HepG2 (cell line): ENCODE data around the gene FGFR4. TPM values are rescaled to one million over a fixed set of nuclear protein-coding genes. Genes with fewer than 3 reads are reported as not detected.

Source experiments
- ATAC-seq: fragments of 200-7000 bp; cut with Tn5 transposase; 3 replicates; pipeline ENCODE4 v1.9.1; 2020; ENCODE audit warnings: mild to moderate bottlenecking, moderate library complexity
- BruUV-seq: library from RNA; stranded (reverse); fragments of 400-500 nt; replicated peaks from 2 replicates; lab custom pipeline; 2021; lab: Mats Ljungman, UMichigan
- CTCF ChIA-PET: fragments of 300-600 bp; formaldehyde crosslinking; extraction: SDS; loops from one replicate; lab custom pipeline; 2021; ENCODE audit warnings: low total read pairs, inconsistent platforms, low intra/inter-chr PET ratio; lab: Yijun Ruan, JAX
- POLR2A ChIA-PET: fragments of 350-600 bp; sonication (Branson Sonifier 250); formaldehyde crosslinking; loops from one replicate; lab custom pipeline; 2020; ENCODE audit warnings: antibody characterized with exemption, inconsistent platforms; lab: Yijun Ruan, JAX
- DNase-seq: peaks from one replicate; pipeline ENCODE4 v3.0.0-alpha.2; 2015; ENCODE audit warnings: low spot score
- FAIRE-seq: peaks from 3 replicates; lab custom pipeline; 2011; peaks lifted over from hg19 to GRCh38; lab: Jason Lieb, UNC
- H2AFZ ChIP-seq: one replicate; pipeline ENCODE4 v1.6.1; 2011; ENCODE audit warnings: low read length, inconsistent platforms
- H3K27ac ChIP-seq: fragments of 300-600 bp; 3 replicates; pipeline ENCODE4 v1.8.0; 2011; ENCODE audit warnings: mixed run types, mild to moderate bottlenecking, mixed read lengths, low read length, inconsistent platforms; ENCODE audit not compliant: insufficient read depth; ENCODE audit errors: extremely low read length
- H3K27me3 ChIP-seq, 2 experiments: fragments of 200-600 bp in 1 of 2; 2 replicates in 1 of 2; 3 replicates in 1 of 2; pipeline versions ENCODE4 v1.6.0 to v1.8.0; 2011; ENCODE audit warnings: low read length in 2 of 2, mild to moderate bottlenecking in 2 of 2, moderate library complexity in 2 of 2, inconsistent platforms in 1 of 2; ENCODE audit not compliant: insufficient read depth in 2 of 2, control insufficient read depth in 1 of 2
- H3K36me3 ChIP-seq, 2 experiments: fragments of 200-600 bp in 1 of 2; replicated peaks in 1 of 2; 2 replicates in 1 of 2; 3 replicates in 1 of 2; pipeline versions ENCODE4 v1.5.1 to v1.8.0; 2011; ENCODE audit warnings: low read length in 2 of 2, inconsistent platforms in 1 of 2; ENCODE audit not compliant: insufficient read depth in 2 of 2, control insufficient read depth in 1 of 2
- H3K4me1 ChIP-seq: 2 replicates; pipeline ENCODE4 v1.5.1; 2012; ENCODE audit warnings: low read length, inconsistent platforms; ENCODE audit not compliant: insufficient read depth
- H3K4me2 ChIP-seq: 2 replicates; pipeline ENCODE4 v1.6.0; 2011; ENCODE audit warnings: low read depth, low read length, inconsistent platforms
- H3K4me3 ChIP-seq, 3 experiments: fragments of 200-600 bp in 1 of 3; sonication (generic), shearing (Covaris generic) in 1 of 3; replicated peaks in 1 of 3; 2 replicates each; pipeline ENCODE4 v1.5.1; 2011 to 2016; ENCODE audit warnings: low read length in 3 of 3, inconsistent platforms in 2 of 3, low read depth in 2 of 3, mild to moderate bottlenecking in 2 of 3, control low read depth in 1 of 3, mixed read lengths in 1 of 3; ENCODE audit not compliant: insufficient read depth in 1 of 3
- H3K79me2 ChIP-seq: one replicate; pipeline ENCODE4 v1.6.1; 2011; ENCODE audit warnings: low read length, inconsistent platforms; ENCODE audit not compliant: insufficient read depth
- H3K9ac ChIP-seq: 2 replicates; pipeline ENCODE4 v1.6.0; 2011; ENCODE audit warnings: mild to moderate bottlenecking, low read depth, low read length, inconsistent platforms; ENCODE audit not compliant: insufficient read depth
- H3K9me3 ChIP-seq: 2 replicates; pipeline ENCODE4 v1.5.1; 2012; ENCODE audit warnings: mild to moderate bottlenecking, low read length
- H4K20me1 ChIP-seq: 2 replicates; pipeline ENCODE4 v1.6.0; 2011; ENCODE audit warnings: inconsistent platforms, mild to moderate bottlenecking, low read length, moderate library complexity; ENCODE audit not compliant: insufficient read depth
- ATF7-NPFF ChIP-seq: sonication (generic); formaldehyde crosslinking; IDR thresholded peaks from 2 replicates; pipeline ENCODE4 v1.8.1; 2023; ENCODE audit warnings: mild to moderate bottlenecking, low read depth, missing genetic modification reagents, moderate library complexity
- ESRRA ChIP-seq: sonication (generic); formaldehyde crosslinking; IDR thresholded peaks from 2 replicates; pipeline ENCODE4 v1.5.1; 2020; ENCODE audit warnings: mild to moderate bottlenecking, low read depth, missing genetic modification reagents
- ETV6 ChIP-seq: sonication (generic); formaldehyde crosslinking; conservative IDR thresholded peaks from 2 replicates; pipeline ENCODE4 v1.4.0; 2020; ENCODE audit warnings: missing genetic modification reagents
- FOSL2 ChIP-seq: sonication (generic); formaldehyde crosslinking; IDR thresholded peaks from 2 replicates; pipeline ENCODE4 v1.4.0; 2020; ENCODE audit warnings: missing genetic modification reagents
- MAZ ChIP-seq, 2 experiments: sonication (generic) in 1 of 2; formaldehyde crosslinking in 1 of 2; IDR thresholded peaks; 2 replicates each; pipeline versions ENCODE4 v1.5.0 to v1.6.1; 2012 to 2020; ENCODE audit warnings: low read depth in 2 of 2, mild to moderate bottlenecking in 2 of 2, borderline replicate concordance in 1 of 2, improper control_type of control experiment in 1 of 2, low read length in 1 of 2, missing genetic modification reagents in 1 of 2, moderate library complexity in 1 of 2
- NCOA2 ChIP-seq: sonication (generic); formaldehyde crosslinking; IDR thresholded peaks from 2 replicates; pipeline ENCODE4 v1.8.0; 2022; ENCODE audit warnings: inconsistent platforms
- NFE2L1 ChIP-seq: sonication (generic); formaldehyde crosslinking; IDR thresholded peaks from 2 replicates; pipeline ENCODE4 v1.4.0; 2020; ENCODE audit warnings: missing genetic modification reagents, mild to moderate bottlenecking, borderline replicate concordance
- NR2F6 ChIP-seq, 2 experiments: IDR thresholded peaks; 2 replicates each; pipeline ENCODE4 v1.6.1; 2016; ENCODE audit warnings: antibody characterized with exemption in 1 of 2, mild to moderate bottlenecking in 1 of 2
- PRMT3 ChIP-seq: sonication (generic); formaldehyde crosslinking; IDR thresholded peaks from 2 replicates; pipeline ENCODE4 v1.8.1; 2022; ENCODE audit warnings: low read depth, mild to moderate bottlenecking, moderate library complexity, missing genetic modification reagents, borderline replicate concordance
- SOX6 ChIP-seq, 2 experiments: fragments of 450-650 bp in 1 of 2; sonication (generic) in 1 of 2; formaldehyde crosslinking in 1 of 2; IDR thresholded peaks; 2 replicates each; pipeline versions ENCODE4 v1.4.0 to v1.6.1; 2017 to 2020; ENCODE audit warnings: antibody characterized with exemption in 1 of 2, mild to moderate bottlenecking in 1 of 2, missing genetic modification reagents in 1 of 2
- SPEN ChIP-seq: sonication (generic); formaldehyde crosslinking; IDR thresholded peaks from 2 replicates; pipeline ENCODE4 v1.5.1; 2020; ENCODE audit warnings: low read depth, mild to moderate bottlenecking, missing genetic modification reagents
- TBX2 ChIP-seq: sonication (generic); formaldehyde crosslinking; IDR thresholded peaks from 2 replicates; pipeline ENCODE4 v1.5.0; 2020; ENCODE audit warnings: missing genetic modification reagents, mild to moderate bottlenecking, borderline replicate concordance
- TEAD2 ChIP-seq: sonication (generic); formaldehyde crosslinking; IDR thresholded peaks from 2 replicates; pipeline ENCODE4 v1.9.0; 2021; ENCODE audit warnings: missing genetic modification reagents
- TFE3 ChIP-seq: IDR thresholded peaks from 2 replicates; pipeline ENCODE4 v1.6.1; 2016
- TGIF2 ChIP-seq: IDR thresholded peaks from 2 replicates; pipeline ENCODE4 v1.6.1; 2016; ENCODE audit warnings: control low read depth, missing compliant biosample characterization
- ZNF281 ChIP-seq: sonication (generic); formaldehyde crosslinking; IDR thresholded peaks from 2 replicates; pipeline ENCODE4 v1.4.0; 2020; ENCODE audit warnings: missing genetic modification reagents, borderline replicate concordance
- ZNF33B ChIP-seq: sonication (generic); formaldehyde crosslinking; IDR thresholded peaks from 2 replicates; pipeline ENCODE4 v1.5.1; 2020; ENCODE audit warnings: mild to moderate bottlenecking, missing genetic modification reagents
- ZNF619 ChIP-seq: sonication (generic); formaldehyde crosslinking; IDR thresholded peaks from 2 replicates; pipeline ENCODE4 v1.4.0; 2020; ENCODE audit warnings: mild to moderate bottlenecking, missing genetic modification reagents
- WGBS: methylation state at CpG from one replicate; pipeline ENCODE4 v1.1.6; 2017; ENCODE audit warnings: low lambda C conversion rate; 5-methylcytosine and 5-hydroxymethylcytosine counted together
- in situ Hi-C: cut with HindIII; loops from 2 replicates; pipeline ENCODE4 v1.10.0; 2017; ENCODE audit warnings: low pct_unique_long_range_greater_than_20kb; ENCODE audit not compliant: extremely low pct_ligation_motif_present
- intact Hi-C: fragments of 100-400 bp; cut with micrococcal nuclease; formaldehyde crosslinking; loops from one replicate; pipeline ENCODE4 v1.10.0; 2022; ENCODE audit not compliant: unreplicated experiment
- polyA plus RNA-seq, 8 experiments: library from polyadenylated mRNA; depleted of rRNA in 3 of 8; stranded (reverse) in 7 of 8; unstranded in 1 of 8; fragments of >200 nt; fragmentation: Illumina TruSeq in 4 of 8; extraction: Trizol in 4 of 8; gene quantifications; 2 replicates each; pipeline versions ENCODE4 v1.2.1 to v1.2.3, GENCODE V29; 2011 to 2016; ENCODE audit warnings: low read depth in 4 of 8, missing spikeins in 1 of 8, mixed read lengths in 1 of 8; ENCODE audit not compliant: insufficient read depth in 1 of 8
- total RNA-seq, 5 experiments: library from RNA; depleted of rRNA; stranded (reverse); fragments of >200 nt; fragmentation: Illumina TruSeq; extraction: Trizol; gene quantifications; 2 replicates each; pipeline ENCODE4 v1.2.3, GENCODE V29; 2016; ENCODE audit warnings: low read depth in 1 of 5

FGFR4 gene
- total and polyA plus RNA-seq, 2 of the 13 experiments (the other 11 are each of a cell fraction or from before 2014, with no cell fraction given) = 129 to 219 TPM

GRCh38 chr5:177097016-177097985 is 10.6 kb downstream of the FGFR4 start (continued):
- TF ChIP-seq SOX6 (IDR thresholded peaks at IDR 0.05) = no peak
- peak; percentile 49; the same call in 1 of the 2 replicates for TF ChIP-seq SOX6 (CRISPR knock-in tag; IDR thresholded peaks at IDR 0.05)
- TF ChIP-seq ETV6 = no peak
- TF ChIP-seq ESRRA (CRISPR knock-in tag) = peak; percentile 94
- peak; percentile 16; the same call in 1 of the 2 replicates for TF ChIP-seq ATF7-NPFF (CRISPR knock-in tag)
- TF ChIP-seq NCOA2 (CRISPR knock-in tag) = peak; percentile 41; the same call in 1 of the 2 replicates

- H3K27ac ChIP-seq = peak overlapping the region; percentile 54
- DNase-seq = no peak
- ChIA-PET CTCF (no interaction called here), POLR2A (interaction anchor here (1.1 to 6.0 kb wide), 5 partner anchors 10 to 26 kb away, joined by 4 to 231 read pairs (median 6); partner anchors contain the start of gene FGFR4)
- H4K20me1 ChIP-seq = peaks cover 5% of the 10 kb centered on the region
- no peak overlapping the region for H3K9ac ChIP-seq
- BruUV-seq = no TSS peak
- H3K9me3 ChIP-seq = no peaks in the 10 kb centered on the region
- WGBS = 94% methylated on average over 2 of the region's 6 CpGs
- FAIRE-seq = no peak
- no peak overlapping the region for H3K4me3 ChIP-seq
- H3K36me3 ChIP-seq = peaks cover 8 to 24% of the 10 kb centered on the region in 2 experiments; a peak in 4 of 5 replicates
- H3K79me2 ChIP-seq = no peaks in the 10 kb centered on the region
- no peak overlapping the region for H2AFZ ChIP-seq
- peak; percentile 4 for ATAC-seq
- in situ Hi-C loops = no loop called here
- H3K27me3 ChIP-seq = no peaks in the 10 kb centered on the region
- intact Hi-C loops = no loop called here
- no peak overlapping the region for H3K4me2 ChIP-seq
- peaks cover 95% of the 10 kb centered on the region for H3K4me1 ChIP-seq
- TF ChIP-seq MAZ (IDR thresholded peaks at IDR 0.05; ENCODE audit: borderline replicate concordance, low read depth, low read length) (no peak), MAZ (CRISPR knock-in tag; IDR thresholded peaks at IDR 0.05; ENCODE audit: low read depth) (no peak), NR2F6 (IDR thresholded peaks at IDR 0.05) (no peak), NR2F6 (CRISPR knock-in tag; IDR thresholded peaks at IDR 0.05) (no peak), NFE2L1 (CRISPR knock-in tag) (no peak), TBX2 (CRISPR knock-in tag) (no peak), PRMT3 (CRISPR knock-in tag) (no peak), SPEN (CRISPR knock-in tag) (no peak), ZNF619 (no peak), TGIF2 (CRISPR knock-in tag) (no peak), ZNF33B (no peak), ZNF281 (0 out of 2 replicates have a peak, but pooled peaks have one; percentile 33), TEAD2 (CRISPR knock-in tag) (no peak), TFE3 (no peak), FOSL2 (CRISPR knock-in tag) (no peak)
Measured at GRCh38 chr5:177098120-177098469, 11.4 kb downstream of the FGFR4 start.
